ENCODE data around the gene SLC2A4. TPM values are rescaled to one million over a fixed set of nuclear protein-coding genes. Genes with fewer than 3 reads are reported as not detected.
A peak's percentile ranks its signal among the peaks of the same experiment; 100 is the strongest.

Gene SLC2A4
- total and polyA plus RNA-seq, 3 experiments from 2014 or later = 0.18 to 0.24 TPM; not detected in 1

DNA sequence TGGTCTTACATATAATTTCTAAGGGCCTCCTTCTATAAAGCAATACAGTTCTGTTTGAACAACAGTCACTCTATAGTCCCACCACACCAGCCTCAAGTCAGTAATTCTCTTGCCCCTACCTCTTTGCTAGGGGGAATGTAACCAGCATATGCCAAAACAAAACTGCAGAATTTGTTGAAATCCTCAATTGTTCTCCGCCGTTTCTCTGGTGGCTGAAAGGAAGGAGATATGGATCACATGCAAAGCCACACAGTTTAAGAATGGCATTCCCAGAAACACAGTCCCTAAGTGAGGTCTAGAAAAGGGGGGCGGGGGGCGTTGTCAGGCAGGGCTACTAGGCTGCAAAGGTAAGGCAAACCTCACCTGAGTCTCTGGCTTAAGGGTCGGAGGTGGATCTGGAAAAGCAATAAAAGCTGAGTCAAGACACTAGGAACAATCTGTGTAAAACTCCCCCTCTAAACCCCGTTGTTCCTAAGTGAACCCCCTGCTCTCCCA is 44.2 kb upstream of the SLC2A4 start:
- CTCF ChIA-PET = interaction anchor here (1.2 to 1.6 kb wide), 2 partner anchors 17 to 18 kb away, joined by 4 read pairs; partner anchors contain the start of gene DLG4
- H3K9me3 Mint-ChIP-seq = no peaks in the 10 kb centered on the region
- Histone ChIP-seq H3K36me3 (ENCODE audit: insufficient read depth, low read length) (peaks cover 20% of the 10 kb centered on the region), H3K4me3 (ENCODE audit: low read length) (peak overlapping the region; percentile 34), H3K27ac (ENCODE audit: low read depth, low read length) (peak overlapping the region; percentile 17), H3K27me3 (ENCODE audit: insufficient read depth, low read length, poor library complexity, severe bottlenecking) (no peaks in the 10 kb centered on the region), H3K4me1 (ENCODE audit: insufficient read depth, low read length) (peaks cover 52% of the 10 kb centered on the region), H3K9me3 (ENCODE audit: low read length) (no peaks in the 10 kb centered on the region)
- peaks cover 0 to 5% of the 10 kb centered on the region in 2 donors for H3K27me3 Mint-ChIP-seq
- H3K27ac Mint-ChIP-seq = peak overlapping the region; percentile 13 to 99 (median 82)
- DNase-seq = no peak
- H3K36me3 Mint-ChIP-seq = peaks cover 0 to 70% (median 20%) of the 10 kb centered on the region in 3 donors
- H3K4me1 Mint-ChIP-seq = peaks cover 55 to 75% (median 62%) of the 10 kb centered on the region in 3 donors
- H3K4me3 Mint-ChIP-seq = peak overlapping the region; percentile 93 to 99 (median 96)
- POLR2A ChIA-PET = interaction anchor here (0.5 to 4.3 kb wide), 5 partner anchors 14 to 202 kb away, joined by 3 to 31 read pairs (median 11); partner anchors contain the start of genes ACADVL, CTDNEP1, DLG4 and ELP5

DNA sequence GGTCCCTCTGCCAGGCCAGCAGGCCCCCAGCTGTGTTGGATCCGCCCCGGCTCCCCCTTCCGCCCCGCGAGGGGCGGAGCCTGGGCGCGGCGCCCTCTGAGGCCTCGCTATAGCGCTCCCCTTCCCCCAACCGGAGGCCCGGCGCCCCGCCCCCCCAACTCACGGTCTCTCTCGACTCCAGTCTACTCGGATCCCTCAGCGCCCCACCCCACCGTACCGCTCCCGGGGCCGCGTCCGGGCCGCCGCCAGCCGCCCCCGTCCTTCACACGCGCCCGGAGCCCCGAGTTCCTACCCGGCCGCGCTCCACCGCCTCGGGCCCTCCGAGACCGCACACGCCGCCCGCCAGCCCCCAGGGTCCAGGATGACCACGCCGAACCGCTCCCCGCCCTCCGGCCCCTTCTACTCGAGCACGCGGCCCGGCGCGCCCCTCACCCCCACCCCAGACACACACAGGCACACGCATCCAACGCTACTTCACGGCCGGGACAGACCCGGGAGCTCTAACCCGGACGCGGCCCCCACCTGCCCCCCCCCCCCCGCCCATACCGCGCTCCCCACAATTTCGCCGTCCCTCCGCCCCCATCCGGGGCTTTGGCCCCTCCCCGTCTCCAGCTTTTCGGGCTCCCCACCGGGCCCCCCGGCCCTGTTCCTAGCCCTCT is 43.6 kb upstream of the SLC2A4 start:
- peaks cover 55 to 74% (median 63%) of the 10 kb centered on the region in 3 donors for H3K4me1 Mint-ChIP-seq
- Histone ChIP-seq H3K36me3 (ENCODE audit: insufficient read depth, low read length) (peaks cover 20% of the 10 kb centered on the region), H3K9me3 (ENCODE audit: low read length) (no peaks in the 10 kb centered on the region), H3K27ac (ENCODE audit: low read depth, low read length) (peak overlapping the region; percentile 29), H3K4me1 (ENCODE audit: insufficient read depth, low read length) (peaks cover 46% of the 10 kb centered on the region), H3K4me3 (ENCODE audit: low read length) (peak overlapping the region; percentile 34), H3K27me3 (ENCODE audit: insufficient read depth, low read length, poor library complexity, severe bottlenecking) (no peaks in the 10 kb centered on the region)
- CTCF ChIA-PET = interaction anchor here (0.9 to 1.6 kb wide), 5 partner anchors 14 to 450 kb away, joined by 4 read pairs; partner anchors contain the start of genes CTDNEP1, DLG4 and TP53
- DNase-seq = peak; percentile 64 to 88 (median 75)
- POLR2A ChIA-PET = interaction anchor here (0.7 to 4.3 kb wide), 8 partner anchors 13 to 449 kb away, joined by 3 to 31 read pairs (median 5); partner anchors contain the start of genes ACADVL, CTDNEP1, DLG4 and ELP5
- H3K27ac Mint-ChIP-seq = peak overlapping the region; percentile 13 to 99 (median 82)
- H3K36me3 Mint-ChIP-seq = peaks cover 0 to 73% (median 21%) of the 10 kb centered on the region in 3 donors
- H3K4me3 Mint-ChIP-seq = peak overlapping the region; percentile 93 to 99 (median 96)
- peaks cover 0 to 8% of the 10 kb centered on the region in 2 donors for H3K27me3 Mint-ChIP-seq
- peaks cover 0 to 3% (median 0%) of the 10 kb centered on the region in 5 donors for H3K9me3 Mint-ChIP-seq

DNA sequence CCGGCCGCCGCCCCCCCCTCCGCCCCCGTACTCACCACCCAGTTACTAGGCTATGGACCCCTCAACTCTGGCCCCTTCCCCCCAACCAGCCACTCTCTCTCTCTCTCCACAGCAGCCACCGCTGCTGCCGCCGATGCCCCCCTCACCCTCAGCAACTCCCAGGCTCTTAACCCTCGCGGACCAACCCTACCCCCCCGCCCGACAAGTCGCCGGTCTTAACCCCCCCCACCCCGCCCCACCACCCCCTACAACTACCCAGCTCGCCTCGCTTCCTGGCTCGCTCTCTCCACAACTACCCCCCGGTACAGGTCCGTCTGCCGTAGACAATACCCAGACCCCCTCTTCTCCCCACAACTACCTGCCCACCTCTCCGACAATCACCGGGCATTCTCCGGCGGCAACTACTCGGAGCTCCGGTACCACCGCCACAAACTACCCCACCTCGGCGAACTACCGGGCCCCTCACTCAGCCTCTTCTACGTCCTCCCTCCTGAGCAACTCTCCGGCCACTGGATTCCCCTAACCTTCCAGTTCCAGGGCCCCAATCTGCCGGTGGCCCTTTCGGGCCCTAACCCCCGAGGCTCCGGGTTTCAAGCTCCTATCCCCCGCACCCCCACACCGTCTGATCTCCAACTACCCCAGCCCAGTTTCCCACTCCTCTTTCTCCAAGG is 43.0 kb upstream of the SLC2A4 start:
- H3K27ac ChIP-seq (ENCODE audit: low read depth, low read length) = peak overlapping the region; percentile 90
- H3K4me3 Mint-ChIP-seq = peak overlapping the region; percentile 93 to 99 (median 96)
- peak overlapping the region; percentile 83 for H3K4me3 ChIP-seq (ENCODE audit: low read length)
- peak overlapping the region; percentile 85 to 99 (median 96) for H3K27ac Mint-ChIP-seq
- peak in 3 of 5 donors; percentile 11 to 65 (median 50) for DNase-seq
- peaks cover 20% of the 10 kb centered on the region for H3K36me3 ChIP-seq (ENCODE audit: insufficient read depth, low read length)
- no peaks in the 10 kb centered on the region for H3K27me3 ChIP-seq (ENCODE audit: insufficient read depth, low read length, poor library complexity, severe bottlenecking)
- peaks cover 54 to 72% (median 61%) of the 10 kb centered on the region in 3 donors for H3K4me1 Mint-ChIP-seq
- H3K4me1 ChIP-seq (ENCODE audit: insufficient read depth, low read length) = peaks cover 45% of the 10 kb centered on the region
- no peaks in the 10 kb centered on the region for H3K9me3 ChIP-seq (ENCODE audit: low read length)
- ChIA-PET CTCF (interaction anchor here (0.9 to 1.6 kb wide), 4 partner anchors 13 to 449 kb away, joined by 4 read pairs; partner anchors contain the start of genes CTDNEP1 and TP53), POLR2A (interaction anchor here (0.7 to 4.3 kb wide), 7 partner anchors 12 to 449 kb away, joined by 4 to 31 read pairs (median 6); partner anchors contain the start of genes ACADVL, CTDNEP1, DLG4 and ELP5)
- H3K27me3 Mint-ChIP-seq = peaks cover 0 to 11% of the 10 kb centered on the region in 2 donors
- peaks cover 0 to 3% (median 0%) of the 10 kb centered on the region in 5 donors for H3K9me3 Mint-ChIP-seq
- H3K36me3 Mint-ChIP-seq = peaks cover 0 to 75% (median 21%) of the 10 kb centered on the region in 3 donors

DNA sequence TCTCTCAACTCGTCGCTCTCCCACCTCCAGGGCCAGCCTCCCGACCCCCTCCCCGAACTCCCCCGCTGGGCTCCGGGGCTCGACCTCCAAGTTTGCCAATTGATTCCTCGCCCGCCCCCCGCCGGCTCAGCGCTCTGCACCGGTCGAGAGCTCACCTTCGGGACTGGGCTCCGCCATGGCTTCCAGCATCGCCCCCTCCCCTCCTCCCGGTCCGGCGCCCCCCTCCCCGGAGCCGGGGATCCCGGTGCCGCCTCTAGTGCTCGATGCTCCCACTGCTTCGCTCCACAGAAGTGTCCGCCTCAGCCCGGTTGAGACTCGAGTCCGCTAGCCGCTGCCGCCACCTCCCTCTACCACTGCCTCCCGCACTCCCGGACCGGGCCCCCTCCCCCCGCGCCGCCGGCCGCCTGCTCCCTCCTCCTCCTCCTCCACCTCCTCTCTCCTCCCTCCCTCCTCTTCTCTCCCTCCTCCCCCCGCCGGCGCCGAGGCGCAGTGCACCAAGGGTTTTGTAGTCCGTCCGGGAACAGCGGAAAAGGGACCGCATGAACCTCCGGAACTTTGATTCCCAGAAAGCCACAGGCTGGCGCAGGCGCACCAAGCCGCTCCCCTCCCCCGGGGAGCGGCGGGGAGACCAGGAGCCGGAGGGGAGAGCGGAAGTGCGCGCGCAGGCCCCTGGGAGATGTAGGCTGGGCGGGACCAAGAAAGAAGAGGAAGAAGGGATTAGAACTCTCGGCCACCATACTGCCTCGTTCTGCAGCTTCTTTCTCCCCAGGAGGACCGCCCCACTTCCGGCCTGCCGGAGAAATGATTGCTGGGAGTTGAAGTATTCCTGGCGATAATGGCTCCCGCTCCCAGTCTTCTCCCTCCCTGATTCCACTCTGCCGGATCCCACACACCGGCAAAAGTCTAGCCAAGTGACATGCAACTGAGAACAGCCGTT is 42.2 kb upstream of the SLC2A4 start, which contains the start of gene PHF23:
Gene PHF23 (minus strand): TSS at position 367 of the 937 bp plus-strand sequence. CDS start 178 bp downstream, at position 189.
- POLR2A ChIA-PET = interaction anchor here (0.6 to 4.3 kb wide), 9 partner anchors 12 to 448 kb away, joined by 3 to 31 read pairs (median 6); partner anchors contain the start of genes ACADVL, CTDNEP1, DLG4 and ELP5
- peak; percentile 95 to 97 (median 97) for DNase-seq
- no peaks in the 10 kb centered on the region for H3K9me3 ChIP-seq (ENCODE audit: low read length)
- peaks cover 0 to 11% of the 10 kb centered on the region in 2 donors for H3K27me3 Mint-ChIP-seq
- CTCF ChIA-PET = interaction anchor here (1.2 to 2.6 kb wide), 2 partner anchors 10 to 19 kb away, joined by 5 to 13 read pairs; partner anchors contain the start of genes ACADVL and DLG4
- H3K27ac Mint-ChIP-seq = peak within 1 kb of the TSS; percentile 88 to 100 (median 98)
- peaks cover 41% of the 10 kb centered on the region for H3K4me1 ChIP-seq (ENCODE audit: insufficient read depth, low read length)
- H3K4me1 Mint-ChIP-seq = peaks cover 51 to 67% (median 57%) of the 10 kb centered on the region in 3 donors
- H3K36me3 Mint-ChIP-seq = peaks cover 0 to 76% (median 23%) of the 10 kb centered on the region in 3 donors
- H3K4me3 ChIP-seq (ENCODE audit: low read length) = peak within 1 kb of the TSS; percentile 83
- H3K27me3 ChIP-seq (ENCODE audit: insufficient read depth, low read length, poor library complexity, severe bottlenecking) = no peaks in the 10 kb centered on the region
- H3K27ac ChIP-seq (ENCODE audit: low read depth, low read length) = peak within 1 kb of the TSS; percentile 90
- H3K36me3 ChIP-seq (ENCODE audit: insufficient read depth, low read length) = peaks cover 25% of the 10 kb centered on the region
- H3K9me3 Mint-ChIP-seq = peaks cover 0 to 3% (median 0%) of the 10 kb centered on the region in 5 donors
- H3K4me3 Mint-ChIP-seq = peak within 1 kb of the TSS; percentile 93 to 99 (median 96)

DNA sequence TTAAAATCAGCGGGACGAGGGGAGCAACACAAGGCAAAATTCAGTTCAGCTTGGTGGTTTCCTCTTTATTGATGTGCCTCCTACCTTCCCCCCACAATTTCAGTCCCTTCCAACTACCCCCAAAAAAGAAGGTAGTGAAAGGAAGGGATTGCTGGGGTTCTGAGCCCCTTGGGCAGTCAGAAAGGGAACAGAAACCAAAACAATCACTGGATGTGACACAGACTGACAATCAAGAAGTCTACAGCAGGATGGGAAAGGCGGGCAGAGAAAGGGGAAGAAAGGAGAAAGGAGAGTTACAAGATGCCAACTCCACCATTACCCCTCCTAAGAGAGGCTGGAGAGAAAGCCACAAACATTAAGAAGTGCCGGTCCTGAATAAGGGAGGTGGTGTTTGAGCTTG is 41.1 kb upstream of the SLC2A4 start:
- H3K4me1 ChIP-seq (ENCODE audit: insufficient read depth, low read length) = peaks cover 35% of the 10 kb centered on the region
- H3K4me3 ChIP-seq (ENCODE audit: low read length) = no peak overlapping the region
- Mint-ChIP-seq H3K9me3 (peaks cover 0 to 3% (median 0%) of the 10 kb centered on the region in 5 donors), H3K27ac (peak overlapping the region in 7 of 8 donors; percentile 88 to 100 (median 99)), H3K27me3 (peaks cover 0 to 11% of the 10 kb centered on the region in 2 donors), H3K36me3 (peaks cover 0 to 73% (median 23%) of the 10 kb centered on the region in 3 donors), H3K4me3 (peak overlapping the region; percentile 93 to 99 (median 96)), H3K4me1 (peaks cover 42 to 57% (median 47%) of the 10 kb centered on the region in 3 donors)
- no peaks in the 10 kb centered on the region for H3K27me3 ChIP-seq (ENCODE audit: insufficient read depth, low read length, poor library complexity, severe bottlenecking)
- ChIA-PET POLR2A (interaction anchor here (0.7 to 4.3 kb wide), 4 partner anchors 11 to 343 kb away, joined by 3 to 31 read pairs (median 10); partner anchors contain the start of genes ACADVL, CTDNEP1, DLG4 and ELP5), CTCF (interaction anchor here (1.2 to 2.6 kb wide), 2 partner anchors 9 to 20 kb away, joined by 5 to 13 read pairs; partner anchors contain the start of genes ACADVL and DLG4)
- no peak for DNase-seq
- peaks cover 26% of the 10 kb centered on the region for H3K36me3 ChIP-seq (ENCODE audit: insufficient read depth, low read length)
- H3K9me3 ChIP-seq (ENCODE audit: low read length) = no peaks in the 10 kb centered on the region
- H3K27ac ChIP-seq (ENCODE audit: low read depth, low read length) = no peak overlapping the region

DNA sequence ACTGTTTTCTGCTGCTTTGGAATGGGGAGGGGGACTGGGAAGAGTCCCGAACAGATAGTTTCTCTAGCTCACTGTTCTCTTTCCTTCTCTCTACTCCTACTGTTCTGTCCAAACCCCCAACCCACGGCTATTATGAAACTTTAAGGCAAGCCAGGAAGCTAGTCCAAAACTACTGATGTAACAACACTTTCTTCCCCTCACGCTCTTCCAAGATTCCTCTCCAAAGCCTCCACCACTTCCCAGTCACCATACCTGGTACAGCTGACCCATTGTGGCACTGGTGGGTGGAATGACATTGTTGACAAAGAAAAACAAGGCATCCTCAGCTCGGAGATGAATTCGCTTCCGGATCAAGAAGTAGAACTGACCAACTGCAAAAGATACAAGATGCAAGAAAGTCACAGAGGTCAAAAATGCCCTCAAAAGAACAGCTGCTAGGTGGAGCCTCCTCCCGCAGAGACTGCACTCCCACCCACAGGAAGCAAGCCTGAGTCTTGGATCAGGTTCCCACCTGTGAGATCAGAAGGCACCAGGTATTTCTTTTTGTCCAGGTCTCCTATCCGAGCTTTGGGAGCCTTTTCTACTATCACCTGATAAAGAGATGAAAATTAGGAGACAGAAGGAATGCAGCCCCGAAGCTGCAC is 40.3 kb upstream of the SLC2A4 start:
- POLR2A ChIA-PET = interaction anchor here (1.5 to 4.3 kb wide), 4 partner anchors 10 to 95 kb away, joined by 4 to 16 read pairs (median 10); partner anchors contain the start of genes ACAP1, CTDNEP1, ELP5 and NEURL4
- H3K36me3 Mint-ChIP-seq = peaks cover 0 to 71% (median 20%) of the 10 kb centered on the region in 3 donors

More for the DNA sequence above, 40.3 kb upstream of the SLC2A4 start:
- no peak for DNase-seq
- Mint-ChIP-seq H3K4me1 (peaks cover 43 to 50% (median 47%) of the 10 kb centered on the region in 3 donors), H3K27ac (peak overlapping the region; percentile 96 to 100 (median 99)), H3K9me3 (peaks cover 0 to 3% (median 0%) of the 10 kb centered on the region in 5 donors), H3K27me3 (peaks cover 0 to 11% of the 10 kb centered on the region in 2 donors), H3K4me3 (peak overlapping the region; percentile 93 to 98 (median 96))
- Histone ChIP-seq H3K9me3 (ENCODE audit: low read length) (no peaks in the 10 kb centered on the region), H3K27me3 (ENCODE audit: insufficient read depth, low read length, poor library complexity, severe bottlenecking) (no peaks in the 10 kb centered on the region), H3K36me3 (ENCODE audit: insufficient read depth, low read length) (peaks cover 26% of the 10 kb centered on the region), H3K27ac (ENCODE audit: low read depth, low read length) (peak overlapping the region; percentile 69), H3K4me3 (ENCODE audit: low read length) (peak overlapping the region; percentile 78), H3K4me1 (ENCODE audit: insufficient read depth, low read length) (peaks cover 35% of the 10 kb centered on the region)
- CTCF ChIA-PET = interaction anchor here (1.1 to 2.6 kb wide), 3 partner anchors 21 to 195 kb away, joined by 3 to 13 read pairs (median 3); partner anchors contain the start of genes ACADVL, CLDN7 and DLG4
